Dermis microvascular lymphatic vessel endothelial cell (primary cell): ENCODE results near the gene MFSD1. TPM values are rescaled to one million over a fixed set of nuclear protein-coding genes. Genes with fewer than 3 reads are reported as not detected.
"Not testable (repeated sequence)": the region's sequence is repeated elsewhere in the genome, so short reads cannot be mapped to it uniquely, and the experiment has no call there.

ENCODE experiments used
- DNase-seq, 2 donors: peaks; one replicate each; pipeline versions ENCODE4 v3.0.0 to v3.0.0-alpha.2; 2010; ENCODE audit warnings: low read depth in 2 of 2
- total RNA-seq: library from RNA; depleted of rRNA; stranded (reverse); fragments of >200 nt; gene quantifications from 2 replicates; pipeline ENCODE4 v1.2.1, GENCODE V29; 2014

The MFSD1 gene
- total RNA-seq, 1 donor from 2014 or later: 59.2 TPM

- no peak for DNase-seq
These were observed 25.3 kb upstream of the MFSD1 start for GRCh38 chr3:158776531-158776930.

GRCh38 chr3:158777161-158777873 is 24.5 kb upstream of the MFSD1 start:
- no peak for DNase-seq

DNA sequence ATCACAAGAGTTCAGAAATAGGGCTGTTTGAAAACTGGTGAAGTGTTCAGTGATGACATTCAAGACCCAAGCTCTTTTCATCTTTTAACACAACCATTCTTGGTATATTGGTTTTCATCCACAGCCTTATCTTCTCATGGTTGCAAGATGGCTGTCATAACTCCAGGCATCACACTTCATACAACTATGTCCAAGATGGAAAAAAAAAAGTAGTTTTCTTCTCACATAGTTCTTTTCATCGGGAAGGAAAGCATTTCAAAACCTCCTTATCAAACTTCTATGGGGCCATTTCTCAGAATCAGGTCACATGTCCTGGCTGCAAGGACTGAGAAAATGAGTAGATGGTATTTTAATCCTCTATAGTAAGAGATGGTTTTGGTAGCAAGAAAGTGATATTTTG is 21.1 kb upstream of the MFSD1 start:
- DNase-seq: no peak

- no peak for DNase-seq
These were observed 20.7 kb upstream of the MFSD1 start for GRCh38 chr3:158781191-158781590.

DNA sequence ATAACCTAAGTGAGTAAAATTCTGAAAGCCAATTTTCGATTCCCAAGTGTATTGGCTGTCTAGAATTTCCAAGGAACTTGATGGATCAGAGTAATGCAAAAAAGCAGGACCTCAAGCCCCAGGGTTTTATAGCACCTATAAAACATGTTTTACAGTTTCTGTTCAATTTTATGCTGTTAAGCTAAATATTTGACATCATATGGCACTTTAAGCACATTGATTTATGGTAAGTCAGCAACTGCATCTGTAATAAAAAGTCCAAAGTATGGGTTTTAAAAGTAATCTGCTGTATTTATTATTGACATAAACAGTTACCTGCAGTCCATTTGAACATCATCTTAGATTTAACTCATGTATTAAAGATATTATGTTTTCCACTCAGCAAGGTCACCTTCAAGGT is 20.0 kb upstream of the MFSD1 start:
- DNase-seq: no peak

DNA sequence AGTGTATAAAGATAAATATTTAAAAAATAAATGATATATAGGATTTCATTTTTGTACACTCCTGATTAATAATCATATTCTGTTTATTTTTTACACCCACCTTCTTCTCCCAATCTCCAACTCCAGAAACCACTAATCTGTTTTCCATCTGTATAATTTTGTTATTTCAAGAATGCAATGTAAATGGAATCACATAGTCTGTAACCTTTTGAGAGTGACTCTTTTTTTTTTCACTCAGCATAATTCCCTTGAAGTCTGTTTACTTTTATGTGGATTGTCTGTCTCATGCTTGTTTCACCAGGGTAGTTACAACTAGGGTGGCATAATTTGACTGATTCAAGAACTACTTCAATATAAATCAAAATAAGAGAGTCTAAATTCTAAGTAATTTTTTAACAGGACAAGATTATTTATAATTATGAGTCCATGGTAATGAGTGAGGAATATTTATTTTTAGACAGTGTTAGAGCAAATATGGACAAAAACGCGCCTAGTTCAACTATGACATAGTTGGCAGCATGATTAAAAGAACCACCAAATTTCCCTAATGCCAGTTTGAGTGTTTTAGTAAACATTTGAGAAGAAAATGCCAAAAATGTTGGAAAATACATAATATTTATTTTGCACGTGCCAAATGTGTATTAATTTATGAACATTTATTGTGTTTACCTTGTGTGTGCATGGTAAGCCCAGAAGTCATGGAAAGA is 19.4 kb upstream of the MFSD1 start:
- DNase-seq: no peak

DNA sequence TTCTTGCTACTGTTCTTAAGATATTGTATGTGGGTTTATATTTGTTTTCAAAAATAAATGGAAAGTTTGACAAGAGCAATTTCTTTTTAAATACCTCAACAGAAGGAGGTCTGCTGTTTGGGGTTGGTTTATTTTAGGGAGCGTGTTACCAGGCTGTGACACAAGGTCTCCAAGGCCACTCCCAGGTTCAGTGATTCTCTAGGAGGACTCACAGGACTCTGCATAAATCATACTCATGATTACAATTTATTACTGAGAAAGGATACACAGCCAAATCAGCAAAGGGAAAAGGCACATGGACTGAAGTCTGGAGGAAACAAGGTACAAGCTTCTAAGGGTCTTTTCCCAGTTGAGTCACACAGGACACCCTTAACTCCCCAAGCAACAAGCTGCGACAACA is 18.8 kb upstream of the MFSD1 start:
- no peak for DNase-seq

GRCh38 chr3:158785972-158786371 is 15.9 kb upstream of the MFSD1 start:
- DNase-seq: no peak

DNA sequence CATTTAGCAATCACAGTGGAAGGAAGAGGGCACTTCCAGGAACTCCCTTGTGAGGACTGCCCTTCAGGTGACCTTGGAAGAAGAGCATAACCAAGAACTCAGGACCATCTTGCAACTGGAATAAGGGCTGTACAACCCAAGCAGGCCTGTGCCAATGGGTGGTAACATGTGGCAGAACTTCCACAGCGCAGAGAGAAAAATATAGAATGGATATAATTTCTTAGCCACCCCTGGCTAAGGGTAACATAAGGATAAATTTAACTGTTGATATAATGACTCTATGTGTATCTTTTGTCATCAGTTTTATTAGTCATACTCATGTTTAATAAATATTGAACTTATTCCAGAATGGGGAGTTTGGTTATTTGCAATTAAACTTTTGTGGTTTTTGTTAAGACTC is 13.4 kb upstream of the MFSD1 start:
- DNase-seq: no peak

DNA sequence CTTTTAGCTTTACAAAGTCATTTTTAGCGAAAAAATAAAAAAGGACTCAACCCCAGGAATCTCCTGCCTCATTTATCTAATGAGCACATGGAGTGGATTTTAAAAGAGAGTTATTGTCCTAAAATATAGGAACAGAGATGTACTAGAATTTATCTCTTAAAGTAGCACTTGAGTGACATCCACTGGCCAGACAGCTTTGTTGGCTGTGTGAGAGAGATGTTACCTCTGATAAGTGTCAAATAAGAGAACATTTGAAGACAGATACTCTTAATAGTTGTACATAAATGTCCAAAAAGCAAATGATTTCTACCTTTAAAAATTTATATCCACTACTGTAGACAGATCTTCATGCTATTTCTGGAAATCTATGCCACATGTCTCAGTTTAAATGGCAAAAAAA is 12.3 kb upstream of the MFSD1 start:
- peak; percentile 63 to 74 for DNase-seq

- DNase-seq: peak; percentile 72 to 83
These were observed 10.8 kb upstream of the MFSD1 start for GRCh38 chr3:158790901-158791589.

- DNase-seq: not testable (repeated sequence)
These were observed 10.3 kb upstream of the MFSD1 start for GRCh38 chr3:158791590-158791920.

GRCh38 chr3:158792709-158793108 is 9.1 kb upstream of the MFSD1 start:
- peak in 1 of 2 donors; percentile 43 for DNase-seq

DNA sequence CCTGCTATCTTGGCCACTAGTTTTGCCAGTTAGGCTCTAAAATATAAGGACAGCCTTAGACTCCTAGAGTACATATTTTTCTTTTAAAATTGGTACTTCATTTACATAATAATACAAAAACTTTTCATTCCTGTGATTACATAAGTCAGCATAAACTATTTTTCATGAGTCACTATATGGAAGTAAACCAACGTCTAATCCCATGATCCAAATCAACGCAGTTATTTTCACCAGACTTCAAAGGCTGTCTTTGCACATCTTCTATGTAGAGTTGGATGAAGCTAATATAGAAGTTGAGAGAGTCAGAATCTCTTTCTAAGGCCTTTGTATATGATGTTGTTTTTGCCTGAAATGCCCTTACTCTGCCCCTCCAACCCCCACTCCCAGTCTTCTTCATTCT is 7.6 kb upstream of the MFSD1 start:
- no peak for DNase-seq

DNA sequence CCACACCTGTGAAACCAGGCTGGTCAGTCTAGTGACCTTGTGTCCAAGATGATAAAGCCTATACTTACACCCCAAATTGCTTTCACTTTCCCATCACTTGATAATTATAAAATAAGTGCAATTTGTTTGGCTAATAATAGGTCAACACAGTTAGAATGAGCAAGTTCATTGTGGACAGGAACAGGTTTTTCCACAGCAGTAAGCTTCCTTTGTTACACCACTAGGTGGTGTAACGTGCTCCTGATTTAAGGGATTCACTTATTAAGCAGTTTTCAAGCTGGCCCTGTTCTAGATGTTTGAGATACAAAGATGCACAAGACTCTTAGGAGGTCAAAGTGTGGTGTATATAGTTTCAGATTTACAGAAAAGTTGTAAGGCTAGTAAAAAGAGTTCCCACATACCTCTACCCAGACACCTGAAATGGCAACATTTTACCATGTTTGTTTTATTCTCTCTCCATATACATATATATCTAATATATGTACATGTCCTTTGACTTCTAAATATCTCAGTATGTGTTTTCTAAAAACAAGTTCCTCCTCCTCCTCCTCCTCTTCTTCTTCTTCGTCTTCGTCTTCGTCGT is 6.8 kb upstream of the MFSD1 start:
- DNase-seq: peak; percentile 30 to 62

DNA sequence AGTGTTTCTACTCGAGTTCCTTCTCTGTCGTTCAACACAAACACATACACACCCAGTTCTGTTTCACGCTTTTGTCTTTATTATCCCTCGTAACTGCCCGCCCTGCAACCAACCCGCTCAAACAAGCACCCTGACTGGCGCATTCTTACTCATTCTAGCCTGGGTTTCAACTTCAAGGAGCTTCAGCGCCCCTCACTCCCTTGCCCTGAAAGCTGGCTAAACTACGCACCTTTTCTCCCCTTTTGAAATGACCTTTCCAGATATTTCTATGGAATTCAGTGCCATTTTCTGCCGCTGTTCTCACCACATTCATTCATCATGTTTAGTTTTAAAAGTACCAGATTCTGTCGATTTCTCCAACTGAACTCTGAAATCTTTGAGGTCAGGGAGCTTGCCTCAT is 653 bp upstream of the MFSD1 start:
- no peak for DNase-seq

DNA sequence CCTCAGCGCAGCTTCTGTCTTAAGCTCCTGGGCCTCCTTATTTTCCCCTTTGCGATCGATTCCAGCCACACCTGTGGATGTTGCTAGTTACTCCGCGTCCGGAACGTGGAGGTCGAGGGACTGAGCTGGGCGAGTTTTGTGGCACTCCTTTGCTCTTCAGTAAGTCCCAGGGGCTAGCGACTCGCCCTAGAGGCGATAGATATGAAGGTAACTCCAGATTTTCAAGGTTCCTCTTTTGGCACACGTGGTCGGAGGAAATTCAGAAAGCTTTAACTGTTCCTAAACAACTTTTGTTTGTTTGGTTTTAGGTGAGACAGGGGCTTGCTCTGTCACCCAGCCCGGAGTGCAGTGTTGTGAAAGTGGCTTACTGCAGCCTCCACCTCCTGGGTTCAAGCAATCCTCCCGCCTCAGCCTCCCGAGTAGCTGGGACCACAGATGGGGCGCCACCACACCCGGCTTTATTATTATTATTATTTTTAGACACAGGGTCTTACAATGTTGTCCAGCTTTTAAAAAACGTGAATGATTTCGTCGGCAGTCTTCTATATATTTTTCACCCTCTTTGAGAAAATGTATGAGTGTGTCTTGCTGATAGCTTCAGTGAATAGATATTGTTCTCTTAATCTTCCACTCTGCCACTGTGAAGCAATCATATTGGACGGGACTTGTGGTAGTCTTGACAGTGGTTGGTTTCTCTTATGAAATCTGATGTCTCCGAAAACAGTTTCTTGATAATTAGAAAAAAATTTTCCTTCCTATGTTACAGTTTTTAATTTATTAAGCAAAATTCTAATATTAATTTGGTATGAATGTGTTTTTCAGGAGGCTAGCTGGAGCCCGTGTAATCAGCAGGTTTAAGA is 785 bp downstream of the MFSD1 start:
- peak in 1 of 2 donors; percentile 34 for DNase-seq

- no peak for DNase-seq
These were observed 2.6 kb downstream of the MFSD1 start for GRCh38 chr3:158804441-158804840.

GRCh38 chr3:158808697-158809096 is 6.8 kb downstream of the MFSD1 start:
- DNase-seq: no peak

DNA sequence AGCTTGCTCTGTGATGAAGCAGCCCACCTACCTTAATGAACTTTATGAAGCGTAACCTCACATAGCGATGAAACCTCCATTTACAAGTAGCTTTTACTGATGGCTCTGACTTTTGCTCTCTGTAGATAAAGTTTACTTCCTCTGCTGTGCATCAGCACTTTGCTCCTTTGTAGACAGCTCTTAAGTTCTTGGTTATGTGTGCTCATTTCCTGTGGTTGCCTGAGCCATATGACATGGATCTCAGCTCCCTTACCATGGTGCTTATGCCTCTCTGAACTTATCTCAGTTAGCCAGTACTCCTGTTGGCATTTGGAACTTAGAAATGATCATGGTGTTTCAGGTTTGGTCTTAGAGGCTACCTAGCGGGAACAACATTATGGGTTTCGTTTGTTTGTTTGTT is 7.8 kb downstream of the MFSD1 start:
- DNase-seq: no peak
